Activated effector memory CD4-positive, alpha-beta T cell treated with anti-CD3 and anti-CD28 coated beads, Interleukin-2, amount 50 U/mL, for 16 hours (primary cell): ENCODE data around the gene HNRNPCL1.
"Not testable (repeated sequence)": the region's sequence is repeated elsewhere in the genome, so short reads cannot be mapped to it uniquely, and the experiment has no call there.

ENCODE experiments used
- DNase-seq: peaks from one replicate; pipeline ENCODE4 v3.0.0-alpha.2; 2020

HNRNPCL1 gene

GRCh38 chr1:12848620-12849019 is at the start of gene HNRNPCL1:
HNRNPCL1 (minus strand) TSS chr1:12848720; CDS start chr1:12848289, 431 bp downstream.
- not testable (repeated sequence) for DNase-seq

GRCh38 chr1:12898170-12898569 is 49.6 kb upstream of the HNRNPCL1 start, which contains the start of gene PRAMEF10:
PRAMEF10 (minus strand) TSS chr1:12898270; CDS start chr1:12895847, 2,423 bp downstream.
- not testable (repeated sequence) for DNase-seq

GRCh38 chr1:12886101-12886500 is 37.6 kb upstream of the HNRNPCL1 start, which contains the start of gene PRAMEF4:
PRAMEF4 (minus strand) TSS chr1:12886201; CDS start chr1:12883394, 2,807 bp downstream.
- not testable (repeated sequence) for DNase-seq

DNA sequence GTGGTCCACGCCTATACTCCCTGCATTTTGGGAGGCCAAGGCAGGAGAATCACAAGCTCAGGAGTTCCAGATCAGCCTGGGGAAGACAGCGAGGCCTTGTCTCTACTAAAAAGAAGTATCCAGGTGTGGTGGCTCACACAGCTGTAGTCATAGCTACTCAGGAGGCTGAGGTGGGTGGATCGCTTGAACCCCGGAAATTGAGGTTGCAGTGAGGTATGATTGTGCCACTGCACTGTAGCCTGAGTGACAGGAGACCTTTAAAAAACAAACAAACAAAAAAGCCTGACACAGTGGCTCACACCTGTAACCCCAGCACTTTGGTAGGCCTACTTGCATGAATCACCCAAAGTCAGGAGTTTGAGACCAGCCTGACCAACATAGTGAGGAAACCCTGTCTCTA is 29.9 kb upstream of the HNRNPCL1 start:
- DNase-seq, result not testable (repeated sequence)

DNA sequence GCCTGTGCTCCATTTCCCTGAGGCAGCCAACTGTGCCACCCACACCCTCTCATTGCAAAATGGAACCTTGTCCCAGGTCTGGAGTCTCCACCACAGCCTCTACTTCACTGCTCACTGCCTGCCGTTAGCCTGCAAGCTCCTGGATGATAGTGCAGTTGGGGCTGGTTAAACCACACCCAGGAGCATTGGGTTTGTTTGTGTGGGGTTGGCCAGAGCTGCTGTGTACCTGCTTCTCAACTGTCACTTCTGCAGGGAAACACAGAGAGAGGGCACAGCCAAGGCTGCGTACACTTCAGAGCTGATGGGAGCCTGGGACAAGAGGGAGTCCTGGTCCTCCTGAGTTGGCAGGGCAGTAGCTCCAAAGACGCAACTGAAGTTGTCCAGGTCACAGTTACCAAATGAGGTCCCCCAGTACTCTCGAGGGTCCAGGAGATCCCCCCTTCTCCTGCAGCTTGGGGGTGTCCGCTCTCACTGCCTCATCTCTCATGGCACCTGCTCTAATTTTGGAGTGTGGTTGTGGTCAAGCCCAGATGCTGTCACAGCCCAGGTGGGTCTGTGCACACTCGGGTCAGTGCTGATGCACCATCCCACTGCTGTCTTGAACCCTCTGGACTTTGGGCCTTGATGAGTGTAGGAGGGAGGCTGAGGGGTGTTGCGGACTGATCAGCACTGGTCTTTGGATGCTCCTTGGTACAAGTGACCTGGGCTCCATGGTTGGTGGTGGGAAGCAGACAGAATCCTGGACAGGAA is 14.8 kb upstream of the HNRNPCL1 start:
- not testable (repeated sequence) for DNase-seq

DNA sequence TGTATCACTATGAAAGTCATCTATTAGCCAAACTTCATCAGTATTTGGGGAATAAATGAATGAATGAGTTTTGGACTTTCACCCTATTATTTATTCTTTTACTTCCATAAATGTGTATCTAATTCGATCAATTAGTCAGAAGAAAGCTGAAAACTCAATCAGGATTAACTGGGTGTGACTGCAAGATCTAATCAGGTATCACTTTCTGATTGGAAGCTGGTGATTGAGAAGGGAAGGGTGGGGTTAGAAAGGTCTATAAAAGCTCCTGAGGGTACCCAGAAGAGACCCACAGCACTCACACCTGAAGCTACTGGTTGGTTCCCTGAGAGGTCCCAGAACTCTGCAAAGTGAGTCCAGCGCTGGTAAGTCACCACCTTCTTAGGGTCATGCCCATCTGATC is 8.3 kb upstream of the HNRNPCL1 start, which contains the start of gene PRAMEF2:
Gene PRAMEF2 (plus strand): TSS at position 301 of the 400 bp plus-strand sequence. CDS start 1,924 bp downstream, outside the sequence.
- DNase-seq, result not testable (repeated sequence)

DNA sequence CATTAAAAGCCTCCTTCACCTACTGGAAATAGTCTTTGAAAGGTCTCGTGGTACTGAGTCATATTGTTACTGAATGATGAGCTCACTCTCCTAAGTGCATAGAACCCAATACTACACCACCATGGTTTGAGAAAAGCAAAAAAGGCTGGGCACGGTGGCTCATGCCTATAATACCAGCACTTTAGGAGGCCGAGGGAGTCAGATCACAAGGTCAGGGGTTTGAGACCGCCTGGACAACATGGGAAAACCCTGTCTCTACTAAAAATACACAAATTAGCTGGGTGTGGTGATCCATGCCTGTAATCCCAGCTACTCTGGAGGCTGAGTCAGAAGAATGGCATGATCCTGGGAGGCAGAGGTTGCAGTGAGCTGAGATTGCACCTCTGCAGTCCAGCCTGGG is 3.3 kb upstream of the HNRNPCL1 start:
- DNase-seq, result no peak

- not testable (repeated sequence) for DNase-seq
These were observed 15.3 kb downstream of the HNRNPCL1 start for GRCh38 chr1:12833251-12833650.

DNA sequence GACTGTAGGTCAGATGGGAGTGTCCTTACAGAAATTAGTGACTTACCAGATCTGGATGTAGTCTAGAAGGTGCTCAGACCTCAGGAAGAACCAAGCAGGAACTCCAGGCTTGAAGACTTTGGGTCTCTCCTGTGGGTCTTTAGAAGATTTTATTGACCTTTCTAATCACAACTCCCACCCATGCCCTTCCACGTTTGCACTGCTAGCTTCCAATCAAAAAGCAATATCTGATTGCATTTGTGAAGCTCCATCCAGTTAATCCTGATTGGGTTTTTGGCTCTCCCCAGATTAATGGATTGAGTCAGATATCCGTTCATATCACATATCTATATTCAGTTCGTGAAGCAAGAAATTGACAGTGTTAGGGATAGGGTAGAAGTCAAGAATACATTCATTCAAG is 17.2 kb downstream of the HNRNPCL1 start, which contains the start of gene PRAMEF11:
Gene PRAMEF11 (minus strand): TSS at position 101 of the 400 bp plus-strand sequence. CDS start 2,621 bp downstream, outside the sequence.
- not testable (repeated sequence) for DNase-seq

- DNase-seq, result not testable (repeated sequence)
These were observed 29.5 kb downstream of the HNRNPCL1 start for GRCh38 chr1:12819061-12819460.

DNA sequence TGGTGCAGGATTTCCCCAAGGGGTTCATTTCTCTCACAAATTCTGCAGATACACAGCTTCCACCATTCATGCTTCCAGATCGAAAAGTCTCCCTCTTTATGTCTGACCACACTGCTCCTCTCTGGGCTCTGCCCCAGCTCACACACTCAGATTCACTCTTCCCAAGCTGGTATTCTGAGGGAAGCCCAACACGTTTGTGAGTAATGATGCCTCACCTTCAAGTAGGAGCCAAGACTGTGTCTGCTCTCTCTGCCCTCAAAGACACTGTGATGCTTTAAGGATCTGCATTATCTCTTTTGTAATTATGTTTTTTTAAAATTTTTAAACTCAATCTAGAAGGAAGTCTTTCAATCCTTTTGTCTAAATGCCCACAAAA is 37.1 kb downstream of the HNRNPCL1 start:
- DNase-seq, result no peak

- DNase-seq, result no peak
These were observed 37.7 kb downstream of the HNRNPCL1 start for GRCh38 chr1:12810691-12811408.

DNA sequence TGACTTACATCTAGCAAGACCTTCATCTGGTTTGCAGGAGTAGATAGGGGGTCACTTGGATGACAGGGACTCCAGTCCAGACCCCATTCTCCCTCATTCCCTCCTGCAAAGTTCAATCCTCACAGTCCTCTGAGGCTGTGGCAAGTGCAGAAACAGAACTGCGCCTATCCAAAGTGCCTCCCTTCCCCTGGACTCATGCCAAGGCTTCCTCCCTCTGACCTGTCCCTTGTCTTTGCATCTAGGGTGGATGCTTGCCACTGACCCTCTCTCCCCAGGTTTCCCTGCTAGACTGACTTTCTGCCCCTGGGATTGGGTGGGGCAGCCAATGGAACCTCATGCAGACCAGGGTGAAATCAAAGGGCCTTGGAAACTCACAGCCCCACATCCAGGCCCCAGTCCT is 38.6 kb downstream of the HNRNPCL1 start:
- DNase-seq, result no peak

DNA sequence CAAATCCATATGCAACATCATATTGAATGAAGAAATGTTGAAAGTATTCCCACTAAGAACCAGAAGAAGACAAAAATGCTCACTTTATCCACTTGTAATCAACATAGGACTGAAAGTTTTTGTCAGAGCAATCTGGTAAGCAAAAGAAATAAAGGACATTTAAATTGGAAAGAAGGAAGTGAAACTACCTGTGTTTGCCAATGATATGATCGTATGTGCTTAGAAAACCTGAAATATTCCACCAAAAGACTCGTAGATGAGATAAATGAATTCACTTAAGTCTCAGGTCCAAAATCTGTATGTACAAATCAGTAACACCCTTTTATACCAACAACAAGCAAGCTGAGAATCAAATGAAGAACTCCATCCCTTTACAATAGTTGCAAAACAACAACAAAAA is 48.8 kb downstream of the HNRNPCL1 start:
- DNase-seq, result no peak

- no peak for DNase-seq
These were observed 49.6 kb downstream of the HNRNPCL1 start for GRCh38 chr1:12798911-12799310.
